WTC11 (cell line): Measurements from ENCODE around the gene ARHGAP4. TPM values are rescaled to one million over a fixed set of nuclear protein-coding genes. Genes with fewer than 3 reads are reported as not detected.

ENCODE experiments used
- ATAC-seq: fragments of 200-7000 bp; cut with Tn5 transposase; 2 replicates; pipeline ENCODE4 v1.10.0; 2021; ENCODE audit warnings: mild to moderate bottlenecking, moderate library complexity
- CTCF ChIA-PET: fragments of 300-600 bp; sonication (Branson Sonifier 250); formaldehyde crosslinking; loops from one replicate; lab custom pipeline; 2021; ENCODE audit warnings: antibody characterized with exemption; lab: Charles Lee
- POLR2A ChIA-PET: fragments of 350-600 bp; sonication (Branson Sonifier 250); formaldehyde crosslinking; loops from one replicate; lab custom pipeline; 2021; ENCODE audit warnings: antibody characterized with exemption; lab: Charles Lee
- DNase-seq: peaks from one replicate; pipeline ENCODE4 v3.0.0; 2021; ENCODE audit warnings: low spot score
- H3K27ac Mint-ChIP-seq: 2 replicates; pipeline ENCODE4 v1.8.0; 2021; ENCODE audit warnings: mixed read lengths
- H3K27me3 Mint-ChIP-seq: 2 replicates; pipeline ENCODE4 v1.8.0; 2021; ENCODE audit warnings: low read depth, mild to moderate bottlenecking, moderate library complexity, mixed read lengths
- H3K36me3 Mint-ChIP-seq: 2 replicates; pipeline ENCODE4 v1.8.0; 2021; ENCODE audit warnings: mixed read lengths
- H3K4me1 Mint-ChIP-seq: 2 replicates; pipeline ENCODE4 v1.8.0; 2022; ENCODE audit warnings: mixed read lengths
- H3K4me3 Mint-ChIP-seq: 2 replicates; pipeline ENCODE4 v1.8.0; 2021; ENCODE audit warnings: mild to moderate bottlenecking, moderate library complexity, mixed read lengths
- H3K9me3 Mint-ChIP-seq: 2 replicates; pipeline ENCODE4 v1.8.0; 2021; ENCODE audit warnings: mixed read lengths
- CREM ChIP-seq: sonication (generic); formaldehyde crosslinking; IDR thresholded peaks from 2 replicates; pipeline ENCODE4 v1.8.1; 2022; ENCODE audit warnings: mild to moderate bottlenecking, missing genetic modification reagents, moderate library complexity
- ELF4 ChIP-seq: sonication (generic); formaldehyde crosslinking; IDR thresholded peaks from 2 replicates; pipeline ENCODE4 v1.8.1; 2022; ENCODE audit warnings: low read depth, mild to moderate bottlenecking, moderate library complexity, missing genetic modification reagents
- EMX1 ChIP-seq: fragments of 250-450 bp; sonication (Bioruptor Pico); IDR thresholded peaks from 2 replicates; pipeline ENCODE4 v1.8.0; 2021; ENCODE audit warnings: mild to moderate bottlenecking
- ETV6 ChIP-seq: sonication (generic); formaldehyde crosslinking; IDR thresholded peaks from 2 replicates; pipeline ENCODE4 v1.8.1; 2022; ENCODE audit warnings: mild to moderate bottlenecking, missing genetic modification reagents
- FOXP1 ChIP-seq: sonication (generic); formaldehyde crosslinking; IDR thresholded peaks from 2 replicates; pipeline ENCODE4 v1.8.0; 2022; ENCODE audit warnings: missing genetic modification reagents, mild to moderate bottlenecking, moderate library complexity, borderline replicate concordance
- IRF2 ChIP-seq: sonication (generic); formaldehyde crosslinking; IDR thresholded peaks from 2 replicates; pipeline ENCODE4 v1.8.0; 2022; ENCODE audit warnings: low read depth, missing genetic modification reagents, borderline replicate concordance
- MYBL2 ChIP-seq: sonication (generic); formaldehyde crosslinking; IDR thresholded peaks from 2 replicates; pipeline ENCODE4 v1.8.1; 2023; ENCODE audit warnings: mild to moderate bottlenecking, moderate library complexity, missing genetic modification reagents
- NFATC4 ChIP-seq: fragments of 250-450 bp; sonication (Bioruptor Pico); IDR thresholded peaks from 2 replicates; pipeline ENCODE4 v1.9.0; 2021; ENCODE audit warnings: mild to moderate bottlenecking
- NFE2L1 ChIP-seq: sonication (generic); formaldehyde crosslinking; IDR thresholded peaks from 2 replicates; pipeline ENCODE4 v1.8.1; 2023; ENCODE audit warnings: missing genetic modification reagents
- NFYB ChIP-seq: sonication (generic); formaldehyde crosslinking; conservative IDR thresholded peaks from 2 replicates; pipeline ENCODE4 v1.8.0; 2022; ENCODE audit warnings: low read depth, missing genetic modification reagents
- OVOL2 ChIP-seq: fragments of 250-450 bp; sonication (Bioruptor Pico); IDR thresholded peaks from 2 replicates; pipeline ENCODE4 v1.9.0; 2021; ENCODE audit warnings: mild to moderate bottlenecking, borderline replicate concordance
- SP1 ChIP-seq: sonication (generic); formaldehyde crosslinking; conservative IDR thresholded peaks from 2 replicates; pipeline ENCODE4 v1.8.1; 2022; ENCODE audit warnings: missing genetic modification reagents
- TEAD1 ChIP-seq: sonication (generic); formaldehyde crosslinking; IDR thresholded peaks from 2 replicates; pipeline ENCODE4 v1.8.0; 2022; ENCODE audit warnings: mild to moderate bottlenecking, missing genetic modification reagents
- ZNF121 ChIP-seq: sonication (generic); formaldehyde crosslinking; IDR thresholded peaks from 2 replicates; pipeline ENCODE4 v1.8.0; 2023; ENCODE audit warnings: missing genetic modification reagents
- ZNF219 ChIP-seq: sonication (generic); formaldehyde crosslinking; IDR thresholded peaks from 2 replicates; pipeline ENCODE4 v1.8.0; 2023; ENCODE audit warnings: missing genetic modification reagents, mild to moderate bottlenecking, borderline replicate concordance
- ZNF263 ChIP-seq: sonication (generic); formaldehyde crosslinking; IDR thresholded peaks from 2 replicates; pipeline ENCODE4 v1.8.1; 2022; ENCODE audit warnings: low read depth, mild to moderate bottlenecking, moderate library complexity, missing genetic modification reagents
- ZNF416 ChIP-seq: fragments of 250-450 bp; sonication (Bioruptor Pico); IDR thresholded peaks from 2 replicates; pipeline ENCODE4 v1.9.0; 2021; ENCODE audit warnings: mild to moderate bottlenecking, inconsistent platforms
- ZNF423 ChIP-seq: fragments of 250-450 bp; sonication (Bioruptor Pico); IDR thresholded peaks from 2 replicates; pipeline ENCODE4 v2.1.2; 2022; ENCODE audit warnings: mild to moderate bottlenecking, moderate library complexity
- total RNA-seq: library from RNA; stranded (reverse); gene quantifications from 3 replicates; pipeline ENCODE4 v1.2.3, GENCODE V29; 2021
- TF ChIP-seq, protein P1 (sequence below): sonication (generic); formaldehyde crosslinking; IDR thresholded peaks from 2 replicates; pipeline ENCODE4 v1.8.0; 2022; ENCODE audit warnings: mild to moderate bottlenecking, missing genetic modification reagents
- TF ChIP-seq, protein P2 (sequence below): sonication (generic); formaldehyde crosslinking; IDR thresholded peaks from 2 replicates; pipeline ENCODE4 v1.8.1; 2022; ENCODE audit warnings: mild to moderate bottlenecking, moderate library complexity, missing genetic modification reagents
- TF ChIP-seq, protein P3 (sequence below): sonication (generic); formaldehyde crosslinking; IDR thresholded peaks from 2 replicates; pipeline ENCODE4 v1.8.0; 2022; ENCODE audit warnings: mild to moderate bottlenecking, missing genetic modification reagents
- TF ChIP-seq, protein P4 (sequence below): fragments of 250-450 bp; sonication (Bioruptor Pico); IDR thresholded peaks from 2 replicates; pipeline ENCODE4 v1.9.0; 2021; ENCODE audit warnings: moderate library complexity, mild to moderate bottlenecking, inconsistent platforms, borderline replicate concordance
- TF ChIP-seq, protein P5 (sequence below): sonication (generic); formaldehyde crosslinking; IDR thresholded peaks from 2 replicates; pipeline ENCODE4 v1.8.1; 2023; ENCODE audit warnings: mild to moderate bottlenecking, missing genetic modification reagents, moderate library complexity
- TF ChIP-seq, protein P6 (sequence below): sonication (generic); formaldehyde crosslinking; IDR thresholded peaks from 2 replicates; pipeline ENCODE4 v1.8.1; 2023; ENCODE audit warnings: mild to moderate bottlenecking, missing genetic modification reagents
- TF ChIP-seq, protein P7 (sequence below): sonication (generic); formaldehyde crosslinking; IDR thresholded peaks from 2 replicates; pipeline ENCODE4 v1.8.1; 2022; ENCODE audit warnings: low read depth, missing genetic modification reagents, borderline replicate concordance

The ARHGAP4 gene
- total RNA-seq, 1 experiment from 2014 or later, result 52.1 TPM

DNA sequence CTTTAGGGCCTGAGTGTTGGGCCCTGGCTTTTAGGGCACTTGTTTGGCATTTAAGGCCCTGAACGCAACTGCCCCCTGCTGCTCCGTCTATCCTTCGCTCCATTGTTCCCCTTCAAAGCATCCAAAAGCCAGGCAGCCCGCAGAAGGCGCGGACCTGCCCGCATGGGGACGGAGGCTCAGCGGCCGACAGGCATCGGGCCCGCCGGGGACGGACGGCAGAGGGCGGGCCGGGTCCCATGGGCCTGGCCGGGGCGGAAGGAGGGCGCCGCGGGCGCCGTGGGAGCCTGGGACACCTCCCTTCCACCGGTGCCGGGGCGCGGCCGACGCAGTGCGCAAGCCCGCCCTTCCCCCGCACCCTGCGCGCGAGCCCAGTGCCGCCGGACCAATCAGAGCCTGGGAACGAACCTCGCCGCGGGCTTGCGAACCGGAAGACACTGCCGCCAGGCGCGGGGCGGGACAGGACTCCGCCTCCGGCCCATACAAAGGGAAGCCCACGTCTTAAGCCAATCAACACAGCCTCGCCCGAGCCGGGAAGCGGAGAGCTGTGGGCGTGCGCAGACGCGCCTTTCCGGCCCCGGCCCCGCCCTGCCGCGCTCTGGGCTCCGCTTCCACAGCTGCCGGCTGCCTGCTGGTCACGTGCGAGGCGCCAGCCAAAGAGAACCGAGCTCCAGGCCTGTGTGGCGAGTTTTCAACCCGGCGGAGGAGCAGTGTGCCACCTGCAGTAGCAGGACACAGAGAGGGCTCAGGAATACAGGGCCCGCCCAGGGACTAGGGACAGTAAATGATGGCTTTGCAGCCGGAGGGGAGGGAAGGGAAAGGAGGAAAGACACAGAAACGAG, 2.1 kb upstream of the ARHGAP4 start:
- H3K4me3 Mint-ChIP-seq, result peak overlapping the region; percentile 79
- H3K27ac Mint-ChIP-seq, result peak overlapping the region; percentile 98
- peaks cover 25% of the 10 kb centered on the region for H3K4me1 Mint-ChIP-seq
- H3K9me3 Mint-ChIP-seq, result no peaks in the 10 kb centered on the region
- TF ChIP-seq, protein P1, sequence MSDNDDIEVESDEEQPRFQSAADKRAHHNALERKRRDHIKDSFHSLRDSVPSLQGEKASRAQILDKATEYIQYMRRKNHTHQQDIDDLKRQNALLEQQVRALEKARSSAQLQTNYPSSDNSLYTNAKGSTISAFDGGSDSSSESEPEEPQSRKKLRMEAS, result 0 out of 2 replicates have a peak, but pooled peaks have one; percentile 59
- TF ChIP-seq ETV6 (0 out of 2 replicates have a peak, but pooled peaks have one; percentile 28), TEAD1 (CRISPR knock-in tag) (0 out of 2 replicates have a peak, but pooled peaks have one; percentile 21), CREM (0 out of 2 replicates have a peak, but pooled peaks have one; percentile 20), ELF4 (CRISPR knock-in tag) (no peak), ZNF121 (CRISPR knock-in tag) (0 out of 2 replicates have a peak, but pooled peaks have one; percentile 32), SP1 (CRISPR knock-in tag) (peak; percentile 83), NFYB (CRISPR knock-in tag) (peak; percentile 35; the same call in 1 of the 2 replicates), NFATC4 (CRISPR knock-in tag) (peak; percentile 35; the same call in 1 of the 2 replicates), EMX1 (CRISPR knock-in tag) (peak; percentile 76; the same call in 1 of the 2 replicates), ZNF219 (CRISPR knock-in tag) (no peak)
- TF ChIP-seq, protein P2, sequence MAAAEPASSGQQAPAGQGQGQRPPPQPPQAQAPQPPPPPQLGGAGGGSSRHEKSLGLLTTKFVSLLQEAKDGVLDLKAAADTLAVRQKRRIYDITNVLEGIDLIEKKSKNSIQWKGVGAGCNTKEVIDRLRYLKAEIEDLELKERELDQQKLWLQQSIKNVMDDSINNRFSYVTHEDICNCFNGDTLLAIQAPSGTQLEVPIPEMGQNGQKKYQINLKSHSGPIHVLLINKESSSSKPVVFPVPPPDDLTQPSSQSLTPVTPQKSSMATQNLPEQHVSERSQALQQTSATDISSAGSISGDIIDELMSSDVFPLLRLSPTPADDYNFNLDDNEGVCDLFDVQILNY (CRISPR knock-in tag), result peak; percentile 82
- TF ChIP-seq, protein P3, sequence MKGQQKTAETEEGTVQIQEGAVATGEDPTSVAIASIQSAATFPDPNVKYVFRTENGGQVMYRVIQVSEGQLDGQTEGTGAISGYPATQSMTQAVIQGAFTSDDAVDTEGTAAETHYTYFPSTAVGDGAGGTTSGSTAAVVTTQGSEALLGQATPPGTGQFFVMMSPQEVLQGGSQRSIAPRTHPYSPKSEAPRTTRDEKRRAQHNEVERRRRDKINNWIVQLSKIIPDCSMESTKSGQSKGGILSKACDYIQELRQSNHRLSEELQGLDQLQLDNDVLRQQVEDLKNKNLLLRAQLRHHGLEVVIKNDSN, result peak; percentile 94
- TF ChIP-seq, protein P4, sequence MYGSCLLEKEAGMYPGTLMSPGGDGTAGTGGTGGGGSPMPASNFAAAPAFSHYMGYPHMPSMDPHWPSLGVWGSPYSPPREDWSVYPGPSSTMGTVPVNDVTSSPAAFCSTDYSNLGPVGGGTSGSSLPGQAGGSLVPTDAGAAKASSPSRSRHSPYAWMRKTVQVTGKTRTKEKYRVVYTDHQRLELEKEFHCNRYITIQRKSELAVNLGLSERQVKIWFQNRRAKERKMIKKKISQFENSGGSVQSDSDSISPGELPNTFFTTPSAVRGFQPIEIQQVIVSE, result no peak
- TF ChIP-seq, protein P5, sequence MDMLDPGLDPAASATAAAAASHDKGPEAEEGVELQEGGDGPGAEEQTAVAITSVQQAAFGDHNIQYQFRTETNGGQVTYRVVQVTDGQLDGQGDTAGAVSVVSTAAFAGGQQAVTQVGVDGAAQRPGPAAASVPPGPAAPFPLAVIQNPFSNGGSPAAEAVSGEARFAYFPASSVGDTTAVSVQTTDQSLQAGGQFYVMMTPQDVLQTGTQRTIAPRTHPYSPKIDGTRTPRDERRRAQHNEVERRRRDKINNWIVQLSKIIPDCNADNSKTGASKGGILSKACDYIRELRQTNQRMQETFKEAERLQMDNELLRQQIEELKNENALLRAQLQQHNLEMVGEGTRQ (CRISPR knock-in tag), result peak; percentile 94
- DNase-seq (peak; percentile 91), ATAC-seq (peak; percentile 89)
- POLR2A ChIA-PET, result interaction anchor here (0.6 to 2.0 kb wide), 12 partner anchors 13 to 443 kb away, joined by 3 to 8 read pairs (median 4); partner anchors contain the start of genes HCFC1, L1CAM and RENBP
- CTCF ChIA-PET, result interaction anchor here (0.6 to 6.9 kb wide), 11 partner anchors 12 to 309 kb away, joined by 3 to 116 read pairs (median 5); partner anchors contain the start of gene RENBP
- no peaks in the 10 kb centered on the region for H3K27me3 Mint-ChIP-seq
- peaks cover 6% of the 10 kb centered on the region for H3K36me3 Mint-ChIP-seq

DNA sequence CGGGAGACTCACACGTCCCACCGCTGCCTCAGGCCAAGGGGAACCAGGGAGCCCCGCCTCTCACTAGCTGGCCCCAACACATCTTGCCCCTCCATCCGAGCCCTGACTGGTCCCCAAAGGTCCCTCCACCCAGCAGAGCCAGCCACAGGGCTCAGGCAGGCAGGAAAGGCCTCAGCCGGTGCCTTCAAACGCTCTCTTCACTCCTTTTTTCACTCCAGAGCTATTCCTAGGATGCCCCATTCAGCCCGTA, 1.5 kb upstream of the ARHGAP4 start:
- DNase-seq (no peak), ATAC-seq (no peak)
- ChIA-PET CTCF (interaction anchor here (1.5 to 6.9 kb wide), 3 partner anchors 17 to 49 kb away, joined by 5 to 116 read pairs (median 7); partner anchors contain the start of gene RENBP), POLR2A (interaction anchor here (1.2 to 2.0 kb wide), 4 partner anchors 17 to 45 kb away, joined by 5 to 8 read pairs (median 6); partner anchors contain the start of gene RENBP)
- Mint-ChIP-seq H3K9me3 (no peaks in the 10 kb centered on the region), H3K4me1 (peaks cover 26% of the 10 kb centered on the region), H3K27me3 (no peaks in the 10 kb centered on the region), H3K27ac (peak overlapping the region; percentile 78; the same call in 1 of the 2 replicates), H3K4me3 (peak overlapping the region; percentile 79), H3K36me3 (peaks cover 6% of the 10 kb centered on the region)
- no peak for TF ChIP-seq NFE2L1 (CRISPR knock-in tag)
- no peak for TF ChIP-seq ZNF423 (CRISPR knock-in tag)
- TF ChIP-seq OVOL2 (CRISPR knock-in tag), result no peak
- TF ChIP-seq, protein P2 (CRISPR knock-in tag), result no peak
- no peak for TF ChIP-seq ZNF416 (CRISPR knock-in tag)
- TF ChIP-seq MYBL2 (CRISPR knock-in tag), result no peak
- no peak for TF ChIP-seq ZNF263 (CRISPR knock-in tag)
- TF ChIP-seq, protein P6, sequence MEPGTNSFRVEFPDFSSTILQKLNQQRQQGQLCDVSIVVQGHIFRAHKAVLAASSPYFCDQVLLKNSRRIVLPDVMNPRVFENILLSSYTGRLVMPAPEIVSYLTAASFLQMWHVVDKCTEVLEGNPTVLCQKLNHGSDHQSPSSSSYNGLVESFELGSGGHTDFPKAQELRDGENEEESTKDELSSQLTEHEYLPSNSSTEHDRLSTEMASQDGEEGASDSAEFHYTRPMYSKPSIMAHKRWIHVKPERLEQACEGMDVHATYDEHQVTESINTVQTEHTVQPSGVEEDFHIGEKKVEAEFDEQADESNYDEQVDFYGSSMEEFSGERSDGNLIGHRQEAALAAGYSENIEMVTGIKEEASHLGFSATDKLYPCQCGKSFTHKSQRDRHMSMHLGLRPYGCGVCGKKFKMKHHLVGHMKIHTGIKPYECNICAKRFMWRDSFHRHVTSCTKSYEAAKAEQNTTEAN (CRISPR knock-in tag), result no peak
- TF ChIP-seq IRF2 (CRISPR knock-in tag), result no peak
- no peak for TF ChIP-seq CREM
- no peak for TF ChIP-seq FOXP1 (CRISPR knock-in tag)
- TF ChIP-seq, protein P7, sequence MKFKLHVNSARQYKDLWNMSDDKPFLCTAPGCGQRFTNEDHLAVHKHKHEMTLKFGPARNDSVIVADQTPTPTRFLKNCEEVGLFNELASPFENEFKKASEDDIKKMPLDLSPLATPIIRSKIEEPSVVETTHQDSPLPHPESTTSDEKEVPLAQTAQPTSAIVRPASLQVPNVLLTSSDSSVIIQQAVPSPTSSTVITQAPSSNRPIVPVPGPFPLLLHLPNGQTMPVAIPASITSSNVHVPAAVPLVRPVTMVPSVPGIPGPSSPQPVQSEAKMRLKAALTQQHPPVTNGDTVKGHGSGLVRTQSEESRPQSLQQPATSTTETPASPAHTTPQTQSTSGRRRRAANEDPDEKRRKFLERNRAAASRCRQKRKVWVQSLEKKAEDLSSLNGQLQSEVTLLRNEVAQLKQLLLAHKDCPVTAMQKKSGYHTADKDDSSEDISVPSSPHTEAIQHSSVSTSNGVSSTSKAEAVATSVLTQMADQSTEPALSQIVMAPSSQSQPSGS, result no peak
